H1 (cell line): ENCODE measurements around the gene ERICH3. TPM values are rescaled to one million over a fixed set of nuclear protein-coding genes. Genes with fewer than 3 reads are reported as not detected.

Source experiments
- CTCF ChIA-PET: fragments of 300-600 bp; sonication (Branson Sonifier 250); formaldehyde crosslinking; loops from one replicate; lab custom pipeline; 2021; ENCODE audit not compliant: partially characterized antibody; lab: Charles Lee
- POLR2A ChIA-PET: fragments of 300-600 bp; sonication (Branson Sonifier 250); formaldehyde crosslinking; loops from one replicate; lab custom pipeline; 2021; ENCODE audit warnings: inconsistent platforms; ENCODE audit not compliant: partially characterized antibody; lab: Charles Lee
- DNase-seq, 2 experiments: peaks; one replicate each; pipeline versions ENCODE4 v3.0.0 to v3.0.0-alpha.2; 2010 to 2022; ENCODE audit warnings: low spot score in 2 of 2, low read depth in 1 of 2, mixed read lengths in 1 of 2
- FAIRE-seq: peaks from 2 replicates; lab custom pipeline; 2011; peaks lifted over from hg19 to GRCh38; lab: Jason Lieb, UNC
- H2AFZ ChIP-seq: 2 replicates; pipeline ENCODE4 v1.8.1; 2012; ENCODE audit warnings: low read length, inconsistent platforms
- H2AK5ac ChIP-seq: 2 replicates; pipeline ENCODE4 v1.6.1; 2013; ENCODE audit warnings: low read depth, low read length
- H2BK120ac ChIP-seq: replicated peaks from 2 replicates; pipeline ENCODE3; 2013; ENCODE audit warnings: low read depth, low read length, inconsistent platforms
- H2BK12ac ChIP-seq: 2 replicates; pipeline ENCODE4 v1.6.1; 2013; ENCODE audit warnings: low read depth, low read length
- H2BK15ac ChIP-seq: 2 replicates; pipeline ENCODE4 v1.6.1; 2013; ENCODE audit warnings: low read length
- H2BK20ac ChIP-seq: 2 replicates; pipeline ENCODE4 v1.6.1; 2013; ENCODE audit warnings: low read length
- H2BK5ac ChIP-seq: 2 replicates; pipeline ENCODE4 v1.6.1; 2013; ENCODE audit warnings: low read depth, low read length
- H3K14ac ChIP-seq: 2 replicates; pipeline ENCODE4 v1.6.1; 2013; ENCODE audit warnings: inconsistent platforms; ENCODE audit not compliant: insufficient read length
- H3K18ac ChIP-seq: 2 replicates; pipeline ENCODE4 v1.6.1; 2013; ENCODE audit warnings: low read length; ENCODE audit errors: extremely low read depth
- H3K23ac ChIP-seq: 2 replicates; pipeline ENCODE4 v1.6.1; 2013; ENCODE audit warnings: inconsistent platforms; ENCODE audit not compliant: insufficient read length
- H3K23me2 ChIP-seq: 2 replicates; pipeline ENCODE4 v1.6.1; 2013; ENCODE audit warnings: low read depth, low read length
- H3K27ac ChIP-seq: 2 replicates; pipeline ENCODE4 v1.6.1; 2011; ENCODE audit warnings: low read depth, low read length, inconsistent platforms
- H3K27me3 ChIP-seq, 4 experiments: replicated peaks in 1 of 4; 1 replicate in 1 of 4; 2 replicates in 3 of 4; pipeline versions ENCODE4 v1.6.1 to v1.8.1; 2011 to 2013; ENCODE audit warnings: low read length in 3 of 4, mild to moderate bottlenecking in 3 of 4, inconsistent platforms in 2 of 4, mixed read lengths in 2 of 4, moderate library complexity in 1 of 4; ENCODE audit not compliant: control insufficient read depth in 3 of 4, insufficient read depth in 3 of 4; ENCODE audit errors: extremely low read depth in 1 of 4
- H3K36me3 ChIP-seq, 4 experiments: 2 replicates each; pipeline versions ENCODE4 v1.6.1 to v1.8.1; 2011 to 2013; ENCODE audit warnings: mild to moderate bottlenecking in 4 of 4, low read length in 3 of 4, moderate library complexity in 2 of 4, control low read depth in 1 of 4, inconsistent platforms in 1 of 4; ENCODE audit not compliant: insufficient read depth in 4 of 4, control insufficient read depth in 2 of 4
- H3K4ac ChIP-seq: replicated peaks from 2 replicates; pipeline ENCODE3; 2013; ENCODE audit warnings: low read length, low read depth, mixed read lengths, inconsistent platforms; ENCODE audit not compliant: insufficient read length
- H3K4me1 ChIP-seq, 4 experiments: replicated peaks in 1 of 4; 1 replicate in 1 of 4; 2 replicates in 3 of 4; pipeline versions ENCODE4 v1.6.1 to v1.8.1; 2011 to 2013; ENCODE audit warnings: low read length in 3 of 4, inconsistent platforms in 2 of 4, mixed read lengths in 1 of 4; ENCODE audit not compliant: insufficient read depth in 4 of 4, control insufficient read depth in 3 of 4
- H3K4me2 ChIP-seq, 2 experiments: 2 replicates each; pipeline versions ENCODE4 v1.6.1 to v1.8.1; 2011 to 2013; ENCODE audit warnings: low read depth in 2 of 2, low read length in 2 of 2, control low read depth in 1 of 2, inconsistent platforms in 1 of 2, mild to moderate bottlenecking in 1 of 2; ENCODE audit not compliant: insufficient read depth in 1 of 2
- H3K4me3 ChIP-seq, 4 experiments: fragments of 200-600, 300-600 bp in 1 of 4; sonication (generic), shearing (Covaris generic), sonication (Bioruptor Twin) in 1 of 4; 2 replicates each; pipeline versions ENCODE4 v1.5.1 to v1.8.1; 2011 to 2016; ENCODE audit warnings: low read length in 4 of 4, low read depth in 3 of 4, control low read depth in 2 of 4, inconsistent platforms in 2 of 4, mild to moderate bottlenecking in 2 of 4, mixed read lengths in 1 of 4, moderate library complexity in 1 of 4; ENCODE audit not compliant: insufficient read depth in 2 of 4; ENCODE audit errors: extremely low read depth in 1 of 4
- H3K56ac ChIP-seq: replicated peaks from 2 replicates; pipeline ENCODE3; 2013; ENCODE audit warnings: low read depth, mild to moderate bottlenecking, mixed read lengths, low read length, inconsistent platforms; ENCODE audit not compliant: insufficient read length
- H3K79me1 ChIP-seq: 2 replicates; pipeline ENCODE4 v1.6.1; 2013; ENCODE audit warnings: low read depth, low read length, control low read depth
- H3K79me2 ChIP-seq, 2 experiments: 2 replicates each; pipeline versions ENCODE4 v1.6.1 to v1.8.1; 2012 to 2013; ENCODE audit warnings: low read length in 2 of 2, mild to moderate bottlenecking in 2 of 2, inconsistent platforms in 1 of 2; ENCODE audit not compliant: insufficient read depth in 2 of 2, control insufficient read depth in 1 of 2
- H3K9ac ChIP-seq, 4 experiments: replicated peaks in 1 of 4; 1 replicate in 1 of 4; 2 replicates in 3 of 4; pipeline versions ENCODE4 v1.6.1 to v1.8.1; 2011 to 2013; ENCODE audit warnings: low read depth in 3 of 4, low read length in 3 of 4, control low read depth in 2 of 4, mild to moderate bottlenecking in 2 of 4, moderate library complexity in 2 of 4, inconsistent platforms in 1 of 4; ENCODE audit errors: extremely low read depth in 1 of 4
- H3K9me3 ChIP-seq, 2 experiments: 2 replicates each; pipeline versions ENCODE4 v1.6.1 to v1.8.1; 2012 to 2013; ENCODE audit warnings: mild to moderate bottlenecking in 2 of 2, moderate library complexity in 2 of 2, control low read depth in 1 of 2, inconsistent platforms in 1 of 2, low read depth in 1 of 2, low read length in 1 of 2, mixed read lengths in 1 of 2; ENCODE audit not compliant: insufficient read depth in 2 of 2
- H4K20me1 ChIP-seq, 2 experiments: replicated peaks in 1 of 2; 2 replicates each; pipeline versions ENCODE3 to v1.8.1; 2011 to 2013; ENCODE audit warnings: inconsistent platforms in 2 of 2, low read length in 2 of 2, mild to moderate bottlenecking in 1 of 2; ENCODE audit not compliant: insufficient read depth in 2 of 2, control insufficient read depth in 1 of 2
- H4K5ac ChIP-seq: 2 replicates; pipeline ENCODE4 v1.6.1; 2013; ENCODE audit warnings: low read length, low read depth, mixed read lengths, inconsistent platforms; ENCODE audit not compliant: insufficient read length
- H4K8ac ChIP-seq: 2 replicates; pipeline ENCODE4 v1.8.0; 2013; ENCODE audit warnings: mild to moderate bottlenecking, moderate library complexity, low read length, inconsistent platforms; ENCODE audit not compliant: insufficient read depth; ENCODE audit errors: extremely low read depth
- H4K91ac ChIP-seq: replicated peaks from 2 replicates; pipeline ENCODE3; 2013; ENCODE audit warnings: low read length, mixed read lengths, inconsistent platforms; ENCODE audit not compliant: insufficient read length
- KDM4A ChIP-seq: IDR thresholded peaks from one replicate; pipeline ENCODE4 v1.7.1; 2012; ENCODE audit warnings: low read depth, mild to moderate bottlenecking, moderate library complexity, low read length, inconsistent platforms; ENCODE audit not compliant: severe bottlenecking
- MAFK ChIP-seq: IDR thresholded peaks from 2 replicates; pipeline ENCODE4 v1.6.1; 2012; ENCODE audit warnings: low read depth, mild to moderate bottlenecking, improper control_type of control experiment, low read length
- WGBS, 2 experiments: shearing (Covaris generic) in 1 of 2; methylation state at CpG; one replicate each; pipeline versions ENCODE4 v1.1.6 to v1.1.7; 2013 to 2015; ENCODE audit warnings: low lambda C conversion rate in 2 of 2, mixed read lengths in 2 of 2, inconsistent platforms in 1 of 2, low coverage in 1 of 2, missing lambda C conversion rate in 1 of 2; ENCODE audit not compliant: insufficient replicate concordance in 2 of 2, insufficient coverage in 1 of 2, insufficient read length in 1 of 2; ENCODE audit errors: extremely low coverage in 1 of 2, missing lambda C conversion rate in 1 of 2; 5-methylcytosine and 5-hydroxymethylcytosine counted together
- polyA plus RNA-seq, 7 experiments: library from polyadenylated mRNA; depleted of rRNA in 3 of 7; stranded (reverse) in 5 of 7; unstranded in 2 of 7; fragments of >200 nt in 5 of 7; fragments of 200-250 nt in 2 of 7; gene quantifications; 1 replicate in 5 of 7; 2 replicates in 1 of 7; 4 replicates in 1 of 7; pipeline versions ENCODE4 v1.2.1 to v1.2.3, GENCODE V29; 2011 to 2013; ENCODE audit warnings: missing spikeins in 2 of 7, mixed read lengths in 2 of 7
- total RNA-seq: library from RNA; stranded (reverse); fragmentation: NEBNext Ultra II Directional; extraction: Animal tissue kit (Norgen Biotek cat#: 25700); gene quantifications from 2 replicates; pipeline ENCODE4 v1.2.1, GENCODE V29; 2021
- TF ChIP-seq, protein P1 (sequence below), 3 experiments: IDR thresholded peaks; 1 replicate in 2 of 3; 2 replicates in 1 of 3; pipeline versions ENCODE4 v1.5.1 to v1.6.1; 2011; ENCODE audit warnings: low read length in 3 of 3, mild to moderate bottlenecking in 3 of 3, inconsistent platforms in 2 of 3, low read depth in 1 of 3, moderate library complexity in 1 of 3; ENCODE audit not compliant: insufficient read depth in 1 of 3; ENCODE audit errors: control extremely low read depth in 1 of 3
- TF ChIP-seq, protein P2 (sequence below): IDR thresholded peaks from 2 replicates; pipeline ENCODE4 v1.6.1; 2011; ENCODE audit warnings: low read length, improper control_type of control experiment
- TF ChIP-seq, protein P3 (sequence below): IDR thresholded peaks from 2 replicates; pipeline ENCODE4 v1.6.1; 2012; ENCODE audit warnings: inconsistent platforms
- TF ChIP-seq, protein P4 (sequence below): IDR thresholded peaks from 2 replicates; pipeline ENCODE4 v1.6.1; 2012; ENCODE audit warnings: low read length, inconsistent platforms

Gene ERICH3
- total and polyA plus RNA-seq, 2 of the 8 experiments (the other 6 are each of a cell fraction or from before 2014, with no cell fraction given) = 0.02 TPM; not detected in 1

DNA sequence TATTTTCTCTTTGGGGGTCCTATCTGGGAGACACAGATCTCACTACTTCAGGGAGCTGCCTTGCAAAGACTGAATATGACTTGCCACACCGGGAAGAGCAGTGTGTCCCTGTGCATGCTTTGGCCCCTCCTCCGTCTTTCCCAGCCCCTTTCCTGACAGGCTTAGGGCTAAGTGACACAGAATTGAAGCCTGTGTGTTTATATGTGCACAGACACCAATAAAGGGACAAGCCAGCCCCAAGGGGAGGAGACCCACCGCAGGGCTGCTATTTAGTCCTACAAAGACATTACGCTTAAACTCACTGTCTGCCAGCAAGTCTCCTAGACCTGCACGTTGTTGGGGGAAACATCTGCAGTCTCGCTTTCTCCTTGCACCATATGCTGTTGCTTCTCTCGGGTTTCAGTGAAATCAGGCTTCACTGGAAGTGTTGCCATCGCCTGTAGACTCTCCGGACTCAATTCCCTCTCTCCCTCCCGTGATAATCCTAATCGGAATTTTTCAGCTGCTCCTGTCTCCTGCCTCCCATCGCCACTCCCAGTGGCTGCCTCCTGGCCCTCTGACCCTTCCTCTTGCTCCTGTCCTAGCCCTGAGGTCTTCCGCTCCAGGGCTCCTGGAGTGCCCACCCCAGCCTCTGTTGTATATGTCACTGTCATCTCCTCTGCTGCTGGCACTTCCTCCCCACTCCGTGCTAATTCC, 102.6 kb downstream of the ERICH3 start:
- no peak overlapping the region for H2AK5ac ChIP-seq
- H2BK120ac ChIP-seq = no peak overlapping the region
- ChIA-PET POLR2A (no interaction called here), CTCF (interaction anchor here (0.6 to 0.8 kb wide), 2 partner anchors 18 to 951 kb away, joined by 3 read pairs; no protein-coding TSS in a partner anchor)
- no peaks in the 10 kb centered on the region for H3K79me2 ChIP-seq
- no peak overlapping the region for H2BK20ac ChIP-seq
- no peak overlapping the region for H3K4ac ChIP-seq
- H3K23ac ChIP-seq = no peak overlapping the region
- H3K27ac ChIP-seq = no peak overlapping the region
- H3K79me1 ChIP-seq = no peaks in the 10 kb centered on the region
- H2BK12ac ChIP-seq = no peak overlapping the region; the same call in 1 of the 2 replicates
- peaks cover 0 to 7% (median 2%) of the 10 kb centered on the region in 4 experiments; a peak in 5 of 7 replicates for H3K4me1 ChIP-seq
- WGBS, 2 experiments = 76% methylated on average over 14 of the region's 14 CpGs; no CpG with 5 or more reads in 1 of the 2 experiments
- H2BK15ac ChIP-seq = no peak overlapping the region
- no peak overlapping the region for H2BK5ac ChIP-seq
- no peak overlapping the region for H3K9ac ChIP-seq
- no peaks in the 10 kb centered on the region for H3K9me3 ChIP-seq
- H3K27me3 ChIP-seq = no peaks in the 10 kb centered on the region
- H3K56ac ChIP-seq = no peak overlapping the region
- peak overlapping the region; percentile 63 for H2AFZ ChIP-seq
- no peak overlapping the region for H3K4me3 ChIP-seq
- H4K20me1 ChIP-seq = no peaks in the 10 kb centered on the region
- H4K91ac ChIP-seq = no peak overlapping the region
- H3K14ac ChIP-seq = no peak overlapping the region
- FAIRE-seq (no peak), DNase-seq (no peak)
- H3K36me3 ChIP-seq = no peaks in the 10 kb centered on the region
- H3K4me2 ChIP-seq = no peak overlapping the region
- no peak overlapping the region for H4K5ac ChIP-seq
- no peak overlapping the region for H4K8ac ChIP-seq
- no peak overlapping the region for H3K18ac ChIP-seq
- H3K23me2 ChIP-seq = no peaks in the 10 kb centered on the region
- TF ChIP-seq, protein P1, sequence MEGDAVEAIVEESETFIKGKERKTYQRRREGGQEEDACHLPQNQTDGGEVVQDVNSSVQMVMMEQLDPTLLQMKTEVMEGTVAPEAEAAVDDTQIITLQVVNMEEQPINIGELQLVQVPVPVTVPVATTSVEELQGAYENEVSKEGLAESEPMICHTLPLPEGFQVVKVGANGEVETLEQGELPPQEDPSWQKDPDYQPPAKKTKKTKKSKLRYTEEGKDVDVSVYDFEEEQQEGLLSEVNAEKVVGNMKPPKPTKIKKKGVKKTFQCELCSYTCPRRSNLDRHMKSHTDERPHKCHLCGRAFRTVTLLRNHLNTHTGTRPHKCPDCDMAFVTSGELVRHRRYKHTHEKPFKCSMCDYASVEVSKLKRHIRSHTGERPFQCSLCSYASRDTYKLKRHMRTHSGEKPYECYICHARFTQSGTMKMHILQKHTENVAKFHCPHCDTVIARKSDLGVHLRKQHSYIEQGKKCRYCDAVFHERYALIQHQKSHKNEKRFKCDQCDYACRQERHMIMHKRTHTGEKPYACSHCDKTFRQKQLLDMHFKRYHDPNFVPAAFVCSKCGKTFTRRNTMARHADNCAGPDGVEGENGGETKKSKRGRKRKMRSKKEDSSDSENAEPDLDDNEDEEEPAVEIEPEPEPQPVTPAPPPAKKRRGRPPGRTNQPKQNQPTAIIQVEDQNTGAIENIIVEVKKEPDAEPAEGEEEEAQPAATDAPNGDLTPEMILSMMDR (IDR thresholded peaks at IDR 0.05; ENCODE audit: control extremely low read depth in 1 of 3, insufficient read depth in 1 of 3, low read depth in 1 of 3, low read length in 3 of 3) = no peak
- TF ChIP-seq, protein P2, sequence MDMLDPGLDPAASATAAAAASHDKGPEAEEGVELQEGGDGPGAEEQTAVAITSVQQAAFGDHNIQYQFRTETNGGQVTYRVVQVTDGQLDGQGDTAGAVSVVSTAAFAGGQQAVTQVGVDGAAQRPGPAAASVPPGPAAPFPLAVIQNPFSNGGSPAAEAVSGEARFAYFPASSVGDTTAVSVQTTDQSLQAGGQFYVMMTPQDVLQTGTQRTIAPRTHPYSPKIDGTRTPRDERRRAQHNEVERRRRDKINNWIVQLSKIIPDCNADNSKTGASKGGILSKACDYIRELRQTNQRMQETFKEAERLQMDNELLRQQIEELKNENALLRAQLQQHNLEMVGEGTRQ = no peak
- TF ChIP-seq, protein P3, sequence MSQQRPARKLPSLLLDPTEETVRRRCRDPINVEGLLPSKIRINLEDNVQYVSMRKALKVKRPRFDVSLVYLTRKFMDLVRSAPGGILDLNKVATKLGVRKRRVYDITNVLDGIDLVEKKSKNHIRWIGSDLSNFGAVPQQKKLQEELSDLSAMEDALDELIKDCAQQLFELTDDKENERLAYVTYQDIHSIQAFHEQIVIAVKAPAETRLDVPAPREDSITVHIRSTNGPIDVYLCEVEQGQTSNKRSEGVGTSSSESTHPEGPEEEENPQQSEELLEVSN = no peak
- TF ChIP-seq, protein P4, sequence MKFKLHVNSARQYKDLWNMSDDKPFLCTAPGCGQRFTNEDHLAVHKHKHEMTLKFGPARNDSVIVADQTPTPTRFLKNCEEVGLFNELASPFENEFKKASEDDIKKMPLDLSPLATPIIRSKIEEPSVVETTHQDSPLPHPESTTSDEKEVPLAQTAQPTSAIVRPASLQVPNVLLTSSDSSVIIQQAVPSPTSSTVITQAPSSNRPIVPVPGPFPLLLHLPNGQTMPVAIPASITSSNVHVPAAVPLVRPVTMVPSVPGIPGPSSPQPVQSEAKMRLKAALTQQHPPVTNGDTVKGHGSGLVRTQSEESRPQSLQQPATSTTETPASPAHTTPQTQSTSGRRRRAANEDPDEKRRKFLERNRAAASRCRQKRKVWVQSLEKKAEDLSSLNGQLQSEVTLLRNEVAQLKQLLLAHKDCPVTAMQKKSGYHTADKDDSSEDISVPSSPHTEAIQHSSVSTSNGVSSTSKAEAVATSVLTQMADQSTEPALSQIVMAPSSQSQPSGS = no peak
- TF ChIP-seq KDM4A = no peak
- no peak for TF ChIP-seq MAFK
